Measurements from ENCODE around the gene USP49.

DNA sequence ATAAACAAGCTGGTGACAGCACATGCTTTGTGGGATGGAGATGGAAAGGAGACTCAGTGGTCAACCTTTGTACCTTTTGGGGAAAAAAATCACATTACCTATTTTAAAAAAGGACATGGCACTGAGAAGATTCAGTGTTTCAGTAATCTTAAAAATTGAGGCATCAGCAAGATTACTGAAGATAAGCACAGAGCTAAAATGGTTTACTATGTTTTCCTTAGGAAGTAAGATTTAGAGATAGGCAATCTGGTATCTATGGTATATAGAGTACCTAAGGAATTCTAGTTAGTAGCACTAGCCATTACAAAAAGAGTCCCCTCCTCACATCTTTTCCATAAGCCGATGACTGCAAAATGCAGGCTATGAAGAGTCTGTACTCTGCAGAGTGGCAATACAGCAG, 72.0 kb downstream of the USP49 start:
- TF ChIP-seq GATA3 (IDR thresholded peaks at IDR 0.05; ENCODE audit: low read depth, low read length) (no peak), GATA2 (IDR thresholded peaks at IDR 0.05; ENCODE audit: low read depth, low read length) (no peak)
